K562 (cell line): Measurements from ENCODE around the gene FRMPD1.

ENCODE experiments used
- BRCA1 ChIP-seq, 2 experiments: fragments of 450-650 bp in 1 of 2; sonication (generic) in 1 of 2; formaldehyde crosslinking in 1 of 2; IDR thresholded peaks; 2 replicates each; pipeline versions ENCODE4 v1.5.0 to v1.6.1; 2017 to 2020; ENCODE audit warnings: mild to moderate bottlenecking in 1 of 2, missing genetic modification reagents in 1 of 2
- BRF2 ChIP-seq: IDR thresholded peaks from 3 replicates; pipeline ENCODE4 v1.6.1; 2011; ENCODE audit warnings: borderline replicate concordance, mild to moderate bottlenecking; ENCODE audit not compliant: insufficient read length, insufficient read depth
- CBX1 ChIP-seq: sonication (generic); IDR thresholded peaks from 2 replicates; pipeline ENCODE4 v1.6.1; 2016; ENCODE audit warnings: antibody characterized with exemption, low read depth, mild to moderate bottlenecking
- CEBPB ChIP-seq: fragments of 450-650 bp; IDR thresholded peaks from 2 replicates; pipeline ENCODE4 v1.6.1; 2016; ENCODE audit warnings: missing genetic modification characterization, missing compliant biosample characterization
- CREM ChIP-seq: IDR thresholded peaks from 2 replicates; pipeline ENCODE4 v1.6.1; 2014; ENCODE audit warnings: antibody characterized with exemption, low read depth
- CTCF ChIP-seq, 3 experiments: IDR thresholded peaks in 2 of 3; conservative IDR thresholded peaks in 1 of 3; 2 replicates each; pipeline ENCODE4 v1.5.1; 2011 to 2012; ENCODE audit warnings: low read length in 3 of 3, mild to moderate bottlenecking in 3 of 3, control low read depth in 2 of 3, improper control_type of control experiment in 1 of 3, inconsistent platforms in 1 of 3, low read depth in 1 of 3, mixed read lengths in 1 of 3, moderate library complexity in 1 of 3; ENCODE audit not compliant: insufficient read depth in 2 of 3
- GMEB1 ChIP-seq: fragments of 250-450 bp; sonication (Bioruptor Pico); IDR thresholded peaks from 2 replicates; pipeline ENCODE4 v1.4.0; 2020; ENCODE audit warnings: mild to moderate bottlenecking
- GTF3C2 ChIP-seq: IDR thresholded peaks from 3 replicates; pipeline ENCODE4 v1.6.1; 2011; ENCODE audit warnings: borderline replicate concordance, mild to moderate bottlenecking, moderate library complexity; ENCODE audit not compliant: insufficient read length; ENCODE audit errors: extremely low read depth
- HMGXB4 ChIP-seq: sonication (generic); formaldehyde crosslinking; IDR thresholded peaks from 2 replicates; pipeline ENCODE4 v1.8.1; 2023; ENCODE audit warnings: mild to moderate bottlenecking, missing genetic modification reagents
- PTTG1 ChIP-seq: fragments of 450-650 bp; IDR thresholded peaks from 2 replicates; pipeline ENCODE4 v1.6.1; 2016; ENCODE audit warnings: low read depth, mild to moderate bottlenecking, missing genetic modification characterization, missing compliant biosample characterization
- SRSF1 ChIP-seq: fragments of 200-400 bp; formaldehyde crosslinking; IDR thresholded peaks from 2 replicates; pipeline ENCODE4 v1.6.1; 2017; ENCODE audit warnings: mild to moderate bottlenecking, low read depth, low read length, moderate library complexity
- ZBTB12 ChIP-seq: fragments of 250-450 bp; sonication (Bioruptor Pico); IDR thresholded peaks from 2 replicates; pipeline ENCODE4 v1.4.0; 2020

GRCh38 chr9:37656936-37657335, 6.2 kb downstream of the FRMPD1 start:
- TF ChIP-seq PTTG1 (tag) (no peak), BRCA1 (IDR thresholded peaks at IDR 0.05) (no peak), BRCA1 (CRISPR knock-in tag; IDR thresholded peaks at IDR 0.05) (no peak), BRF2 (no peak), GMEB1 (no peak), SRSF1 (no peak), GTF3C2 (no peak), ZBTB12 (CRISPR knock-in tag) (no peak), CBX1 (no peak), HMGXB4 (CRISPR knock-in tag) (no peak), CREM (no peak), CTCF (IDR thresholded peaks at IDR 0.05 in 2 of 3, conservative IDR thresholded peaks at IDR 0.05 in 1 of 3; ENCODE audit: insufficient read depth in 2 of 3, low read depth in 1 of 3, low read length in 3 of 3) (no peak), CEBPB (tag) (no peak)
